ENCODE results near the gene ZNF532.

GRCh38 chr18:58865033-58865590 lies 435 bp downstream of the ZNF532 start:
- TF ChIP-seq, protein P1, sequence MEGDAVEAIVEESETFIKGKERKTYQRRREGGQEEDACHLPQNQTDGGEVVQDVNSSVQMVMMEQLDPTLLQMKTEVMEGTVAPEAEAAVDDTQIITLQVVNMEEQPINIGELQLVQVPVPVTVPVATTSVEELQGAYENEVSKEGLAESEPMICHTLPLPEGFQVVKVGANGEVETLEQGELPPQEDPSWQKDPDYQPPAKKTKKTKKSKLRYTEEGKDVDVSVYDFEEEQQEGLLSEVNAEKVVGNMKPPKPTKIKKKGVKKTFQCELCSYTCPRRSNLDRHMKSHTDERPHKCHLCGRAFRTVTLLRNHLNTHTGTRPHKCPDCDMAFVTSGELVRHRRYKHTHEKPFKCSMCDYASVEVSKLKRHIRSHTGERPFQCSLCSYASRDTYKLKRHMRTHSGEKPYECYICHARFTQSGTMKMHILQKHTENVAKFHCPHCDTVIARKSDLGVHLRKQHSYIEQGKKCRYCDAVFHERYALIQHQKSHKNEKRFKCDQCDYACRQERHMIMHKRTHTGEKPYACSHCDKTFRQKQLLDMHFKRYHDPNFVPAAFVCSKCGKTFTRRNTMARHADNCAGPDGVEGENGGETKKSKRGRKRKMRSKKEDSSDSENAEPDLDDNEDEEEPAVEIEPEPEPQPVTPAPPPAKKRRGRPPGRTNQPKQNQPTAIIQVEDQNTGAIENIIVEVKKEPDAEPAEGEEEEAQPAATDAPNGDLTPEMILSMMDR (IDR thresholded peaks at IDR 0.05) = no peak
- TF ChIP-seq POLR2A (IDR thresholded peaks at IDR 0.05) = no peak

Measured in heart left ventricle (tissue), 13 donors.